ENCODE results near the gene ATG3.
A peak's percentile ranks its signal among the peaks of the same experiment; 100 is the strongest.
"Not testable (repeated sequence)": the region's sequence is repeated elsewhere in the genome, so short reads cannot be mapped to it uniquely, and the experiment has no call there.

ATG3 gene

DNA sequence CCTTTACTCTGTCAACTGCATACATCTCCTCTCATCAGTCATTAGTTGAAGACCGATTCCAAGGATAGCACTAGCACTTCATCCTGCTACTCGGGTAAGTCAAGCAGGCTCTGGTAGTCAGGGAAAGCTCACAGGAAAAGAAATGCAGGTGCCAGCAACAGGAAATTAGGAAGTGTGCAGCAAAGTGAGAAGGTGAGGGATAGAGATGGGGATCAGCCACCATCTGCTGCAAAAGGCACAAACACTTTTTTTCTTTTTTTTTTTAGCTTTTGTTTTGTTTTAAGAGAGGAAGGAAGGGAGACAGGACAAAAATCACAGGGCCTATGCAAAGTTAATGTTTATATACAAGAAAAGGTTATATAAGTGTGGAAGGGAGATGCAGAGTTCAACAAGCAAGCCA, 53.5 kb downstream of the ATG3 start:
- no peak for DNase-seq (ENCODE audit: low read depth, low spot score)
- no peak overlapping the region for H3K4me3 ChIP-seq (ENCODE audit: low read length)

DNA sequence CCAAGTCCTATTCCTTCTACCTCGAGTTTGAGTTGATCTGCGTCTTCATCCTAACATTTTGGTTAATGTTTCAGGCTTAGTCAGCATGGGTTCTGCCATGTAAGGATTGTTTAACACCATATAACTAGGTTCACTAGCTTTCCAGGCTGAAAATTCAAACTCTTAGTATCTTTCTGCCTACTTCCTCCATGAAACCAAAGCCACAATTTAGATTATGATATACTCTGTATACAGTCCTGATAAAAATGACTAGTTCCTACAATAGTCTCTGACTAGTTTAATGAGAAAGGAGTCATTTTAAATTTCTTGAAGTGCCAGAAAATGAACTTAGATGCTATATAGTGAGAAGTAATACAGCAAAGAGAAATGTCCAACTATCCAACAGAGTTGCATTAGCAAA, 55.9 kb downstream of the ATG3 start:
- H3K4me3 ChIP-seq (ENCODE audit: low read length), result no peak overlapping the region
- DNase-seq (ENCODE audit: low read depth, low spot score), result no peak

DNA sequence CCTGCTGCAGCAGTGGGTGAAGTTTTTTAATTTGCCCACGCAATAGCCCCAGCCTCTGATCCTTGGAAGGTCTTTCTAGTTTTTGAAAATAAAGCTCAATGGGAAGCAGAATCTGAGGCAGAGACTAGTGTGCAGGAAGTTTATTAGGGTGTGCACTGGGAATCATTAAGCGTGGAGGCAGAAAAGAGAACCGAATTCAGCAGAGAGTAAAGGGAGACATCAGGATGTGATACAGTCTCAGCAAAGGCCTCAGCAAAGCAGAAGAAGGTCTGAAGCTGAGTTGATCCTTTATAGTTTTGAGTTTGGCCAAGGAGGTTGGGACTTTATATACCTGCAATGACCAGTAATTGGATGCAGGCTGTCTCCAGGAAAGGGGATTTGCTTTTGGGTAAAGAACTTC, 57.6 kb downstream of the ATG3 start:
- no peak for DNase-seq (ENCODE audit: low read depth, low spot score)
- no peak overlapping the region for H3K4me3 ChIP-seq (ENCODE audit: low read length)

GRCh38 chr3:112503304-112503972, 58.3 kb downstream of the ATG3 start:
- no peak for DNase-seq (ENCODE audit: low read depth, low spot score)
- H3K4me3 ChIP-seq (ENCODE audit: low read length), result no peak overlapping the region

DNA sequence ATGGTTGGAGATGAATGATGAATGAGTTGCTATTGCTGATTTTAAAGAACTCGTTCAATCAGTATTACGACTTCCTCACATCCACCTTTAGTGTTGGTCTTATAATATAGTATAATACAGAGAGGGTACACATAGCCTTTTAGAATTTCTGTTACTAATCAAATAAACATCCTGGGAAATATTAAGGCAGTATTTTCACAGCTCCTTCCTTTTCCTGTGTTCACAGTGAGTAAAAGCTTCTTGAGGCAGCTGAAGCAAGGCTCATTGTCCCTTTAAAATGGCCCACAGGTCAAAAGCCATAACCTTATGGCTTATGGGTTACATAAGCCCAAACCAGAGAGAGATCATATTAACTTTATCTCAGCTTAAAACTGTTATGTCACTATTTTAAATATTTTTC, 61.1 kb downstream of the ATG3 start:
- no peak overlapping the region for H3K4me3 ChIP-seq (ENCODE audit: low read length)
- DNase-seq (ENCODE audit: low read depth, low spot score), result no peak

GRCh38 chr3:112498914-112499711, 62.6 kb downstream of the ATG3 start, which contains the start of gene BTLA:
Gene BTLA, minus strand, starts transcription at chr3:112499472. Its CDS starts 114 bp downstream, at chr3:112499358.
- DNase-seq (ENCODE audit: low read depth, low spot score), result peak; percentile 78
- no peak within 1 kb of the TSS; the same call in 1 of the 2 replicates for H3K4me3 ChIP-seq (ENCODE audit: low read length)

- no peak overlapping the region for H3K4me3 ChIP-seq (ENCODE audit: low read length)
- DNase-seq (ENCODE audit: low read depth, low spot score), result no peak
These were observed 63.7 kb downstream of the ATG3 start for GRCh38 chr3:112497897-112498548.

GRCh38 chr3:112496366-112497067, 65.2 kb downstream of the ATG3 start:
- DNase-seq (ENCODE audit: low read depth, low spot score), result peak; percentile 23
- H3K4me3 ChIP-seq (ENCODE audit: low read length), result no peak overlapping the region

GRCh38 chr3:112494448-112494767, 67.4 kb downstream of the ATG3 start:
- DNase-seq (ENCODE audit: low read depth, low spot score); H3K4me3 ChIP-seq (ENCODE audit: low read length): not testable (repeated sequence)

- no peak overlapping the region for H3K4me3 ChIP-seq (ENCODE audit: low read length)
These were observed 69.6 kb downstream of the ATG3 start for GRCh38 chr3:112492124-112492523.

GRCh38 chr3:112491373-112491772, 70.4 kb downstream of the ATG3 start:
- no peak for DNase-seq (ENCODE audit: low read depth, low spot score)
- no peak overlapping the region for H3K4me3 ChIP-seq (ENCODE audit: low read length)

More at GRCh38 chr3:112492124-112492523, 69.6 kb downstream of the ATG3 start:
- DNase-seq (ENCODE audit: low read depth, low spot score), result no peak

GRCh38 chr3:112489674-112490479, 71.9 kb downstream of the ATG3 start:
- no peak overlapping the region for H3K4me3 ChIP-seq (ENCODE audit: low read length)
- DNase-seq (ENCODE audit: low read depth, low spot score), result no peak

DNA sequence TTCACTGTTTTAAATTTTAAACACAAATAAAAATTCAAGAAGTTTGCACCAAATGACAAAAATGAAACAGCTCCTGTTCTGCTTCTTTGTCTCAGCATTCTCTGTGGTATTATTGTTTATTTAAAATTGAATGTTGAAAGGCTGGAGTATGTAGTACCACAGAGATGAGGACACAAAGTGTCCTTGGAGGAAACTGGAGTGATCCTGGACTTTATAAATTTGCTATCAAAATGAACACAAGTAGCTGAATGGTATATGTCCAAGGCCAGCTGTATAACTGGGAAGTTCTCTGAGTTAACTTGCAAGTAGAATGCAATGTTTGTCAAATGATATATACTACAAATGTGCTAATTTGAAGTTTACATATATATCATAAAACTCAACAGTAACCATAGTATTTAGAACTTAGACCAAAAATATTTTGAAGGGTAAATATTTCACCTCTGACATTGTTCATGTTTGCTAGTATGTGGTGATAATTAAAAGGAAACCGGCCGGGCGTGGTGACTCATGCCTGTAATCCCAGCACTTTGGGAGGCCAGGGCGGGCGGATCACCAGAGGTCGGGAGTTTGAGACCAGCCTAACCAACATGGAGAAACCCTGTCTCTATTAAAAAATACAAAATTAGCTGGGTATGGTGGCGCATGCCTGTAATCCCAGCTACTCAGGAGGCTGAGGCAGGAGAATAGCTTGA, 74.8 kb downstream of the ATG3 start:
- no peak overlapping the region for H3K4me3 ChIP-seq (ENCODE audit: low read length)
- no peak for DNase-seq (ENCODE audit: low read depth, low spot score)

DNA sequence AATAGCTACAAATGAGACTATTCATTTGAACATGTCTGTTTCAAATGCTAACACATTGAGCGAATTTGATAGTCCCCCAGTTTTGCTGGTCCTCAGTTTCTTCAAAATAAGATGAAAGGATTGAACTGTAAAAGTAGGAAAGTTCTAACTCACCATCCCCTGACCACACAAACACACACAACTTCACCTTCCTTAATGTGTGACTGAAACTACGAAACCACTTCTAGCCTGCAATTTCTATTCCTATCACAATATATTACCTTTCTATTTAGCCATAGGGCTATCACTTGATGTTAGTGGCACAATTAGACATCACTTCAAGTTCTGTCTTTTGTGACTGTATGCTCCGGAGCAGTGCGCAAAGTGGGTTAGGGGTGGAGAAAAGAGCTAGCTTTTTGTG, 77.4 kb downstream of the ATG3 start:
- no peak for DNase-seq (ENCODE audit: low read depth, low spot score)
- no peak overlapping the region for H3K4me3 ChIP-seq (ENCODE audit: low read length)

- DNase-seq (ENCODE audit: low read depth, low spot score), result no peak
- H3K4me3 ChIP-seq (ENCODE audit: low read length), result no peak overlapping the region
These were observed 79.1 kb downstream of the ATG3 start for GRCh38 chr3:112482675-112483074.
